Measurements from ENCODE around the gene LDAH. TPM values are rescaled to one million over a fixed set of nuclear protein-coding genes. Genes with fewer than 3 reads are reported as not detected.
A peak's percentile ranks its signal among the peaks of the same experiment; 100 is the strongest.

Gene LDAH
- total and polyA plus RNA-seq, 2 experiments from 2014 or later, result 12.1 to 37.5 TPM

GRCh38 chr2:20667151-20667530, 155.8 kb downstream of the LDAH start (continued):
- TF ChIP-seq ZNF462 (CRISPR knock-in tag; IDR thresholded peaks at IDR 0.05), result no peak
- no peak for TF ChIP-seq CREB1 (CRISPR knock-in tag; IDR thresholded peaks at IDR 0.05; ENCODE audit: low read depth)
- TF ChIP-seq JUNB (IDR thresholded peaks at IDR 0.05; ENCODE audit: unreplicated experiment), result no peak
- no peak for TF ChIP-seq STAT1 (IDR thresholded peaks at IDR 0.05; ENCODE audit: unreplicated experiment)
- no peak for TF ChIP-seq EZH2 (IDR thresholded peaks at IDR 0.05; ENCODE audit: low read depth, unreplicated experiment)
- no peak for TF ChIP-seq EZH2phosphoT487 (IDR thresholded peaks at IDR 0.05; ENCODE audit: unreplicated experiment)

GRCh38 chr2:20666304-20667150, 156.4 kb downstream of the LDAH start, which contains the start of gene GDF7:
Gene GDF7 (plus strand): TSS chr2:20667144. CDS start chr2:20667240, 96 bp downstream.
- Histone ChIP-seq H3K9me2 (ENCODE audit: insufficient read depth) (no peaks in the 10 kb centered on the region), H3K27me3 (ENCODE audit: insufficient read depth) (peaks cover 96% of the 10 kb centered on the region), H3K79me2 (replicated peaks; ENCODE audit: insufficient read depth) (no peaks in the 10 kb centered on the region), H3K27ac (ENCODE audit: low read depth) (no peak within 1 kb of the TSS), H3K4me3 (peak within 1 kb of the TSS; percentile 76), H3K4me1 (ENCODE audit: insufficient read depth) (peaks cover 30% of the 10 kb centered on the region), H3K4me2 (peak within 1 kb of the TSS; percentile 89), H3F3A (replicated peaks; ENCODE audit: low read depth) (no peaks in the 10 kb centered on the region; the same call in 1 of the 2 replicates), H4K20me1 (replicated peaks; ENCODE audit: insufficient read depth) (no peaks in the 10 kb centered on the region; the same call in 1 of the 2 replicates), H2AFZ (peak within 1 kb of the TSS; percentile 97), H3K36me3 (ENCODE audit: insufficient read depth) (no peaks in the 10 kb centered on the region)
- Mint-ChIP-seq H3K36me3 (ENCODE audit: low read depth) (no peaks in the 10 kb centered on the region), H3K4me3 (peak within 1 kb of the TSS; percentile 81), H3K27me3 (ENCODE audit: insufficient read depth, low read depth, poor library complexity) (peaks cover 91% of the 10 kb centered on the region), H3K27ac (no peak within 1 kb of the TSS), H3K4me1 (peaks cover 38% of the 10 kb centered on the region), H3K9me3 (no peaks in the 10 kb centered on the region)
- DNase-seq (ENCODE audit: low spot score) (peak; percentile 74), ATAC-seq (peak; percentile 15)
- peak; percentile 84 for TF ChIP-seq EZH2 (IDR thresholded peaks at IDR 0.05; ENCODE audit: low read depth, unreplicated experiment)
- TF ChIP-seq ZNF331 (CRISPR knock-in tag; IDR thresholded peaks at IDR 0.05; ENCODE audit: low read depth), result no peak
- TF ChIP-seq JUNB (IDR thresholded peaks at IDR 0.05; ENCODE audit: unreplicated experiment), result no peak
- no peak for TF ChIP-seq STAT1 (IDR thresholded peaks at IDR 0.05; ENCODE audit: unreplicated experiment)
- peak; percentile 12 to 37; a peak in 2 of 4 replicates for TF ChIP-seq CTCF (conservative IDR thresholded peaks at IDR 0.05; ENCODE audit: low read depth in 2 of 2)
- no peak for TF ChIP-seq POLR2AphosphoS5 (IDR thresholded peaks at IDR 0.05; ENCODE audit: low read depth)
- no peak for TF ChIP-seq NANOG (IDR thresholded peaks at IDR 0.05; ENCODE audit: borderline replicate concordance)
- TF ChIP-seq REST (IDR thresholded peaks at IDR 0.05; ENCODE audit: unreplicated experiment), result no peak

Data from GM23338 (cell line).